B cell (primary cell): ENCODE measurements around the gene ARHGAP23. TPM values are rescaled to one million over a fixed set of nuclear protein-coding genes. Genes with fewer than 3 reads are reported as not detected.
"Not testable (repeated sequence)": the region's sequence is repeated elsewhere in the genome, so short reads cannot be mapped to it uniquely, and the experiment has no call there.

ENCODE experiments used
- ATAC-seq: fragments of 200-7000 bp; cut with Tn5 transposase; one replicate; pipeline ENCODE4 v1.10.0; 2021; ENCODE audit warnings: low read depth, mild to moderate bottlenecking, moderate number of reproducible peaks, moderate library complexity
- CTCF ChIA-PET: fragments of 350-600 bp; sonication (Branson Sonifier 250); formaldehyde crosslinking; loops from one replicate; lab custom pipeline; 2021; ENCODE audit warnings: antibody characterized with exemption, inconsistent platforms; lab: Charles Lee
- POLR2A ChIA-PET: fragments of 350-600 bp; sonication (Branson Sonifier 250); formaldehyde crosslinking; loops from one replicate; lab custom pipeline; 2021; ENCODE audit warnings: antibody characterized with exemption; lab: Charles Lee
- DNase-seq: peaks from one replicate; pipeline ENCODE4 v3.0.0; 2013
- H2AFZ ChIP-seq: 2 replicates; pipeline ENCODE4 v1.6.1; 2012; ENCODE audit warnings: mild to moderate bottlenecking, low read depth, low read length; ENCODE audit not compliant: insufficient read depth, poor library complexity, severe bottlenecking
- H3K27ac ChIP-seq, 2 donors: 1 replicate in 1 of 2; 2 replicates in 1 of 2; pipeline ENCODE4 v1.5.1; 2012 to 2013; ENCODE audit warnings: low read length in 2 of 2, mild to moderate bottlenecking in 2 of 2, moderate library complexity in 1 of 2
- H3K27me3 ChIP-seq, 4 experiments: fragments of 200-600 bp in 1 of 4; sonication (generic) in 1 of 4; replicated peaks in 1 of 4; 1 replicate in 2 of 4; 2 replicates in 2 of 4; pipeline versions ENCODE4 v1.6.1 to v1.7.0; 2013 to 2016; ENCODE audit warnings: low read length in 3 of 4, mild to moderate bottlenecking in 2 of 4, mixed read lengths in 1 of 4, moderate library complexity in 1 of 4; ENCODE audit not compliant: insufficient read depth in 4 of 4, control insufficient read depth in 3 of 4; ENCODE audit errors: control extremely low read depth in 1 of 4
- H3K36me3 ChIP-seq, 2 experiments: replicated peaks in 1 of 2; 1 replicate in 1 of 2; 2 replicates in 1 of 2; pipeline versions ENCODE4 v1.6.1 to v1.7.1; 2013; ENCODE audit warnings: low read length in 1 of 2; ENCODE audit not compliant: insufficient read depth in 2 of 2, control insufficient read depth in 1 of 2; ENCODE audit errors: control extremely low read depth in 1 of 2, extremely low read depth in 1 of 2
- H3K4me1 ChIP-seq, 2 donors: fragments of 200-600 bp in 1 of 2; sonication (generic) in 1 of 2; 1 replicate in 1 of 2; 2 replicates in 1 of 2; pipeline versions ENCODE4 v1.5.1 to v1.6.1; 2013 to 2017; ENCODE audit warnings: low read length in 2 of 2; ENCODE audit not compliant: control insufficient read depth in 2 of 2, insufficient read depth in 2 of 2
- H3K4me2 ChIP-seq: replicated peaks from 2 replicates; pipeline ENCODE3; 2012; ENCODE audit warnings: mild to moderate bottlenecking, low read depth, low read length; ENCODE audit not compliant: poor library complexity, severe bottlenecking
- H3K4me3 ChIP-seq, 5 experiments: fragments of 200-600 bp in 1 of 5; sonication (generic) in 1 of 5; 1 replicate in 3 of 5; 2 replicates in 2 of 5; pipeline versions ENCODE4 v1.5.1 to v1.7.0; 2011 to 2016; ENCODE audit warnings: low read length in 4 of 5, mild to moderate bottlenecking in 4 of 5, low read depth in 2 of 5, control low read depth in 1 of 5, moderate library complexity in 1 of 5; ENCODE audit not compliant: insufficient read depth in 1 of 5; ENCODE audit errors: control extremely low read depth in 1 of 5, extremely low read depth in 1 of 5
- H3K79me2 ChIP-seq: fragments of 200-600 bp; sonication (generic); one replicate; pipeline ENCODE4 v1.6.0; 2016; ENCODE audit warnings: low read length; ENCODE audit not compliant: control insufficient read depth, insufficient read depth
- H3K9ac ChIP-seq: fragments of 200-600 bp; sonication (generic); 2 replicates; pipeline ENCODE4 v1.6.1; 2017; ENCODE audit warnings: mild to moderate bottlenecking, low read length, moderate library complexity
- H3K9me3 ChIP-seq, 3 donors: one replicate each; pipeline versions ENCODE4 v1.6.1 to v1.7.1; 2013; ENCODE audit warnings: low read length in 2 of 3; ENCODE audit not compliant: control insufficient read depth in 2 of 3, insufficient read depth in 1 of 3; ENCODE audit errors: control extremely low read depth in 1 of 3
- H4K20me1 ChIP-seq: 2 replicates; pipeline ENCODE4 v1.6.0; 2012; ENCODE audit warnings: mild to moderate bottlenecking, low read length; ENCODE audit not compliant: insufficient read depth, control insufficient read depth, poor library complexity, severe bottlenecking
- H3K27ac Mint-ChIP-seq: one replicate; pipeline ENCODE4 v1.8.0; 2021; ENCODE audit warnings: mixed read lengths
- H3K27me3 Mint-ChIP-seq: one replicate; pipeline ENCODE4 v1.8.0; 2021; ENCODE audit warnings: mixed read lengths
- H3K4me1 Mint-ChIP-seq: one replicate; pipeline ENCODE4 v1.8.0; 2021; ENCODE audit warnings: mixed read lengths
- H3K4me3 Mint-ChIP-seq: one replicate; pipeline ENCODE4 v1.8.0; 2021; ENCODE audit warnings: mixed read lengths
- H3K9me3 Mint-ChIP-seq: one replicate; pipeline ENCODE4 v1.8.0; 2022; ENCODE audit warnings: mixed read lengths; ENCODE audit not compliant: insufficient read depth
- EZH2 ChIP-seq: IDR thresholded peaks from 2 replicates; pipeline ENCODE4 v1.6.1; 2012; ENCODE audit warnings: borderline replicate concordance, low read depth, mild to moderate bottlenecking, moderate library complexity, low read length; ENCODE audit not compliant: insufficient read depth, poor library complexity, severe bottlenecking
- WGBS: methylation state at CpG from one replicate; pipeline ENCODE4 v1.1.5; 2013; ENCODE audit warnings: missing lambda C conversion rate; ENCODE audit not compliant: insufficient coverage; 5-methylcytosine and 5-hydroxymethylcytosine counted together
- intact Hi-C: fragments of 100-400 bp; cut with micrococcal nuclease; formaldehyde crosslinking; loops from one replicate; pipeline ENCODE4 v1.10.0; 2022
- polyA plus RNA-seq: library from polyadenylated mRNA; depleted of rRNA; stranded (reverse); fragments of >200 nt; gene quantifications from 2 replicates; pipeline ENCODE4 v1.2.3, GENCODE V29; 2012
- total RNA-seq, 2 donors: library from RNA; stranded (reverse); fragments of 120-200 nt in 1 of 2; gene quantifications; 1 replicate in 1 of 2; 2 replicates in 1 of 2; pipeline versions ENCODE4 v1.2.3 to v1.2.4, GENCODE V29; 2013 to 2022
- TF ChIP-seq, protein P1 (sequence below): fragments of 200-600 bp; IDR thresholded peaks from one replicate; pipeline ENCODE4 v1.8.0; 2022; ENCODE audit warnings: antibody characterized with exemption, mild to moderate bottlenecking

The ARHGAP23 gene
- total and polyA plus RNA-seq, 2 donors (not counting 1 experiment from before 2014, with no cell fraction given) = 0.07 to 0.12 TPM

DNA sequence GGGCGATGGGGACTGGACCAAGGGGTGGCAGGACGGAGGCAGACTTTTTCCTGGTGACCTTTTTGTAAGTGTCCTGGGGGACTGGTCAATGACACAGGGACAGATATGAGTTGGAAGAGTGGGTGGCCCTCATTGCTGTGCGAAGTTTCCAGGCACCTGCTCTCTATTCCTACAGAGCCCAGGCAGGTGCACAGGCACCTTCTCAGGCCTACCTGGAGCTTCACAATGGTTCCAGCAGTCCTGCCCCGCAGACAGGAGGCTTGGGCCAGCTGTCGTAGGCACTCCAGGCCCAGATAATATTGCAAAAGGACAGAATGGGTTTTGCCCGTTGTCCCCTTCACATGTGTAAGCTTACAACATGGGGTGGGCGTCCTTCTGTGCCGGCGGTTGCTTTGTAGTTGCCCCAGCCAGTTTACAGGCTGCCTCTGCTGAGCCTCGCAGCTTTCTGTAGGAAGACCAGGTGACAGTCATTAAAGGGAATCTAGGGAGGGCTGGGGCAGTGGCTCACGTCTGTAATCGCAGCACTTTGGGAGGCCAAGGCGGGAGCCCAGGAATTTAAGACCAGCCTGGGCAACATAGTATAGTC lies 84.3 kb downstream of the ARHGAP23 start:
- Histone ChIP-seq H3K4me3 (no peak overlapping the region), H3K27ac (no peak overlapping the region), H3K4me1 (peaks cover 5 to 6% of the 10 kb centered on the region in 2 donors), H3K79me2 (no peaks in the 10 kb centered on the region), H2AFZ (no peak overlapping the region), H3K9me3 (peaks cover 0 to 6% (median 0%) of the 10 kb centered on the region in 3 donors), H4K20me1 (no peaks in the 10 kb centered on the region), H3K36me3 (no peaks in the 10 kb centered on the region), H3K27me3 (peaks cover 0 to 27% (median 3%) of the 10 kb centered on the region in 4 experiments), H3K4me2 (no peak overlapping the region), H3K9ac (no peak overlapping the region)
- ChIA-PET POLR2A (no interaction called here), CTCF (no interaction called here)
- no peak for DNase-seq
- peaks cover 15% of the 10 kb centered on the region for H3K4me1 Mint-ChIP-seq
- WGBS = 88% methylated on average over 9 of the region's 13 CpGs
- no peaks in the 10 kb centered on the region for H3K9me3 Mint-ChIP-seq
- intact Hi-C loops = no loop called here
- H3K27ac Mint-ChIP-seq = no peak overlapping the region
- TF ChIP-seq, protein P1, sequence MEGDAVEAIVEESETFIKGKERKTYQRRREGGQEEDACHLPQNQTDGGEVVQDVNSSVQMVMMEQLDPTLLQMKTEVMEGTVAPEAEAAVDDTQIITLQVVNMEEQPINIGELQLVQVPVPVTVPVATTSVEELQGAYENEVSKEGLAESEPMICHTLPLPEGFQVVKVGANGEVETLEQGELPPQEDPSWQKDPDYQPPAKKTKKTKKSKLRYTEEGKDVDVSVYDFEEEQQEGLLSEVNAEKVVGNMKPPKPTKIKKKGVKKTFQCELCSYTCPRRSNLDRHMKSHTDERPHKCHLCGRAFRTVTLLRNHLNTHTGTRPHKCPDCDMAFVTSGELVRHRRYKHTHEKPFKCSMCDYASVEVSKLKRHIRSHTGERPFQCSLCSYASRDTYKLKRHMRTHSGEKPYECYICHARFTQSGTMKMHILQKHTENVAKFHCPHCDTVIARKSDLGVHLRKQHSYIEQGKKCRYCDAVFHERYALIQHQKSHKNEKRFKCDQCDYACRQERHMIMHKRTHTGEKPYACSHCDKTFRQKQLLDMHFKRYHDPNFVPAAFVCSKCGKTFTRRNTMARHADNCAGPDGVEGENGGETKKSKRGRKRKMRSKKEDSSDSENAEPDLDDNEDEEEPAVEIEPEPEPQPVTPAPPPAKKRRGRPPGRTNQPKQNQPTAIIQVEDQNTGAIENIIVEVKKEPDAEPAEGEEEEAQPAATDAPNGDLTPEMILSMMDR = no peak
- TF ChIP-seq EZH2 = no peak
- ATAC-seq = no peak
- H3K27me3 Mint-ChIP-seq = peaks cover 50% of the 10 kb centered on the region
- H3K4me3 Mint-ChIP-seq = no peak overlapping the region

DNA sequence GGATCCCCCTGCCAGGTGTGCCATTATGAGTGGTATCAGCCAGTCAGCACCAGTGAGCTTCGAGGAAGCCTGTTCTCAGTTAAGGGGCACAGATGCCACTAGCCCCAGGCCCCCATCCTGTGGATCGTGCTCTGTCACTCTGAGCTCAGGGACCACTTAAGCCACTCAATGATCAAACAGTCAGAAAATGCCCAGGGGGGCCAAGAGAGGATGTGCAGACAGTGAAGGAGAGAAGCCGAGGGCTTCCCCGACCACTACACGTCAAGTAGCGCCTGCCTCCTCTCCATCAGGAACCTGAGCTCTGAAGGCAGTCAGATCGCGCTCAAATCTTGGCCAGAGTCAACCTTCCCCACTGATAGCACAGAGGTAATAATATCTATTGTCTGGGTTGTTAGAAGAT lies 98.3 kb downstream of the ARHGAP23 start:
- H4K20me1 ChIP-seq, H3K27ac Mint-ChIP-seq, intact Hi-C loops, H3K9ac ChIP-seq, H3K79me2 ChIP-seq, H3K4me1 Mint-ChIP-seq, H3K4me3 Mint-ChIP-seq, ATAC-seq, H3K9me3 Mint-ChIP-seq, H3K36me3 ChIP-seq, H2AFZ ChIP-seq, H3K27ac ChIP-seq, H3K4me2 ChIP-seq, POLR2A ChIA-PET, CTCF ChIA-PET, H3K9me3 ChIP-seq, H3K27me3 ChIP-seq, H3K4me1 ChIP-seq, DNase-seq, H3K4me3 ChIP-seq: not testable (repeated sequence)
- peaks cover 27% of the 10 kb centered on the region for H3K27me3 Mint-ChIP-seq
- WGBS = 88% methylated on average over 1 of the region's 8 CpGs

DNA sequence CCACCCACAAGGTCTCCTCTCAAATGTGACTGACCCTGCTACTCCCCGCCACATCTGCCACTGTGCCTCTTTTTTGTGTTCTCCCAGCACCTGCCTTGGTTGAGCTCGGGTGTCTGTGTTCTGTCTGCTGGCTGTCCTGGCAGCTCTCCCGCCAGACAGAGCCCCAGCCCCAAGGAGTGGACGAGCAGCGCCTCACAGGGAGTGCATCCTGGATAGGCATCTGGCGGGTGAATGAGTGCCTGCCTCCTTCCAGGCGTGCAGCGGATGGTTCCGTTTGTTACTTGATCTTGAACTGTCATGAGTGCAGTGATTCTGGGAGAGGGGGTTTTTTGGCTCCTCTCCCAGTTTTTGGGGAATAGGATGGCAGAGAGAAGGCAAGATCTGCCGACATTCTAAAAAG lies 99.9 kb downstream of the ARHGAP23 start:
- CTCF ChIA-PET, H3K4me3 ChIP-seq, H3K27me3 ChIP-seq, H4K20me1 ChIP-seq, H3K27ac Mint-ChIP-seq, H3K4me3 Mint-ChIP-seq, H3K4me1 ChIP-seq, H3K79me2 ChIP-seq, H3K27ac ChIP-seq, H2AFZ ChIP-seq, H3K9me3 ChIP-seq, H3K36me3 ChIP-seq, POLR2A ChIA-PET, ATAC-seq, H3K4me1 Mint-ChIP-seq, H3K9ac ChIP-seq, H3K9me3 Mint-ChIP-seq, H3K4me2 ChIP-seq, intact Hi-C loops, DNase-seq: not testable (repeated sequence)
- peaks cover 34% of the 10 kb centered on the region for H3K27me3 Mint-ChIP-seq
- 47% methylated on average over 9 of the region's 10 CpGs for WGBS
